ENCODE results near the gene FAM53C. TPM values are rescaled to one million over a fixed set of nuclear protein-coding genes. Genes with fewer than 3 reads are reported as not detected.

FAM53C gene
- total RNA-seq, 1 experiment from 2014 or later, result 50.4 TPM

DNA sequence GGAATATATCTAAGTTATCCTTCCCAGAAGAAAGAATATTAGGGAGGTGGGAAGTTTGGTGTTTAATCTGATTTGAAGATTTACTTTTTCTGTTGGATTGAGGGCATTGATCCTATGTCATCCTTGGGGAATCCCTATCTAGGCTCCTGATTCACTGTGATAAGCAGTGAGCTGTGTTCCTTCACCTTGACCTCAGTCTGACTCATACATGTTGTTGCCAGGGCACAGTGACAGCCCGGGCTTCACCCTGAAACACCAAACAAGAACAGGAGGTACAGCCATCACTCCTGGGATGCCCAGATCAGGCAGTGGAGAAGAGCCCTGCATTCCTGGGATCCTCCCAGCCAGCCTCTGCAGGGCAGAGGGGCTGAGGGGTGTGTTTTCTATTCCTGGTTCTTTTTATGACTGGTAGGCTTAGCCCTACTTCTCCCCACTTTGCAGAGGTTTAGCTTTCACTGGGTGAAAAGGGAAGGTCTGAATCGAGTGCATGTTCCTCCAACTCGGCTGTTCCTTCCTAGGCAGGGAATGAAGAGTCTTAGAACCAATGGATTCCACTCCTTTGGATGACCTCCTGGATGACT is 3.1 kb upstream of the FAM53C start:
- Histone ChIP-seq H3K36me3 (ENCODE audit: control insufficient read depth, insufficient read depth, low read length) (peaks cover 2% of the 10 kb centered on the region; the same call in 1 of the 2 replicates), H3K9me3 (ENCODE audit: control insufficient read depth, insufficient read depth, low read depth, low read length) (no peaks in the 10 kb centered on the region), H3K4me3 (ENCODE audit: low read depth in 2 of 2, low read length in 2 of 2) (no peak overlapping the region), H3K27me3 (ENCODE audit: control insufficient read depth, insufficient read depth, low read length) (no peaks in the 10 kb centered on the region), H3K27ac (ENCODE audit: low read length) (no peak overlapping the region), H3K4me1 (ENCODE audit: control insufficient read depth, insufficient read depth, low read length) (peaks cover 24% of the 10 kb centered on the region)
- in situ Hi-C loops (cut with HindIII; ENCODE audit: low pct_unique_long_range_greater_than_20kb, low sequenced_read_pairs) (no loop called here), intact Hi-C loops (cut with micrococcal nuclease; ENCODE audit: unreplicated experiment) (no loop called here)
- CTCF ChIA-PET, result interaction anchor here (1.6 kb wide), 1 partner anchor 17 kb away, joined by 7 read pairs; the partner anchor contains the start of gene KDM3B
- TF ChIP-seq CTCF (IDR thresholded peaks at IDR 0.05), result no peak
- no peak for TF ChIP-seq TCF7L2 (IDR thresholded peaks at IDR 0.05; ENCODE audit: low read depth, low read length)
- no peak for TF ChIP-seq SIN3A (IDR thresholded peaks at IDR 0.05; ENCODE audit: borderline replicate concordance, insufficient read depth, low read depth, low read length)
- TF ChIP-seq POLR2AphosphoS5 (IDR thresholded peaks at IDR 0.05; ENCODE audit: low read depth, low read length), result no peak
- TF ChIP-seq, protein P1, sequence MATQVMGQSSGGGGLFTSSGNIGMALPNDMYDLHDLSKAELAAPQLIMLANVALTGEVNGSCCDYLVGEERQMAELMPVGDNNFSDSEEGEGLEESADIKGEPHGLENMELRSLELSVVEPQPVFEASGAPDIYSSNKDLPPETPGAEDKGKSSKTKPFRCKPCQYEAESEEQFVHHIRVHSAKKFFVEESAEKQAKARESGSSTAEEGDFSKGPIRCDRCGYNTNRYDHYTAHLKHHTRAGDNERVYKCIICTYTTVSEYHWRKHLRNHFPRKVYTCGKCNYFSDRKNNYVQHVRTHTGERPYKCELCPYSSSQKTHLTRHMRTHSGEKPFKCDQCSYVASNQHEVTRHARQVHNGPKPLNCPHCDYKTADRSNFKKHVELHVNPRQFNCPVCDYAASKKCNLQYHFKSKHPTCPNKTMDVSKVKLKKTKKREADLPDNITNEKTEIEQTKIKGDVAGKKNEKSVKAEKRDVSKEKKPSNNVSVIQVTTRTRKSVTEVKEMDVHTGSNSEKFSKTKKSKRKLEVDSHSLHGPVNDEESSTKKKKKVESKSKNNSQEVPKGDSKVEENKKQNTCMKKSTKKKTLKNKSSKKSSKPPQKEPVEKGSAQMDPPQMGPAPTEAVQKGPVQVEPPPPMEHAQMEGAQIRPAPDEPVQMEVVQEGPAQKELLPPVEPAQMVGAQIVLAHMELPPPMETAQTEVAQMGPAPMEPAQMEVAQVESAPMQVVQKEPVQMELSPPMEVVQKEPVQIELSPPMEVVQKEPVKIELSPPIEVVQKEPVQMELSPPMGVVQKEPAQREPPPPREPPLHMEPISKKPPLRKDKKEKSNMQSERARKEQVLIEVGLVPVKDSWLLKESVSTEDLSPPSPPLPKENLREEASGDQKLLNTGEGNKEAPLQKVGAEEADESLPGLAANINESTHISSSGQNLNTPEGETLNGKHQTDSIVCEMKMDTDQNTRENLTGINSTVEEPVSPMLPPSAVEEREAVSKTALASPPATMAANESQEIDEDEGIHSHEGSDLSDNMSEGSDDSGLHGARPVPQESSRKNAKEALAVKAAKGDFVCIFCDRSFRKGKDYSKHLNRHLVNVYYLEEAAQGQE (IDR thresholded peaks at IDR 0.05; ENCODE audit: insufficient read depth in 1 of 2, low read depth in 2 of 2, low read length in 1 of 2), result no peak
- POLR2A ChIA-PET, result interaction anchor here (0.6 kb wide), 1 partner anchor 981 kb away, joined by 3 read pairs; no protein-coding TSS in a partner anchor
- no TSS peak for BruUV-seq (replicated peaks)
- ATAC-seq (no peak), DNase-seq (ENCODE audit: low read depth, low spot score) (no peak)

GRCh38 chr5:138336952-138337684 is 948 bp upstream of the FAM53C start:
- CTCF ChIA-PET, result interaction anchor here (0.6 to 1.9 kb wide), 2 partner anchors 15 to 45 kb away, joined by 4 to 9 read pairs; partner anchors contain the start of gene KDM3B
- Histone ChIP-seq H3K9me3 (ENCODE audit: control insufficient read depth, insufficient read depth, low read depth, low read length) (no peaks in the 10 kb centered on the region), H3K27me3 (ENCODE audit: control insufficient read depth, insufficient read depth, low read length) (no peaks in the 10 kb centered on the region), H3K4me1 (ENCODE audit: control insufficient read depth, insufficient read depth, low read length) (peaks cover 23% of the 10 kb centered on the region), H3K4me3 (ENCODE audit: low read depth in 2 of 2, low read length in 2 of 2) (peak overlapping the region; percentile 88 to 92), H3K36me3 (ENCODE audit: control insufficient read depth, insufficient read depth, low read length) (peaks cover 9% of the 10 kb centered on the region; the same call in 1 of the 2 replicates), H3K27ac (ENCODE audit: low read length) (peak overlapping the region; percentile 98)
- DNase-seq (ENCODE audit: low read depth, low spot score), result peak; percentile 90
- intact Hi-C loops (cut with micrococcal nuclease; ENCODE audit: unreplicated experiment) (no loop called here), in situ Hi-C loops (cut with HindIII; ENCODE audit: low pct_unique_long_range_greater_than_20kb, low sequenced_read_pairs) (no loop called here)
- POLR2A ChIA-PET, result interaction anchor here (0.6 to 1.0 kb wide), 2 partner anchors 12 to 122 kb away, joined by 6 read pairs; no protein-coding TSS in a partner anchor
- TF ChIP-seq SIN3A (IDR thresholded peaks at IDR 0.05; ENCODE audit: borderline replicate concordance, insufficient read depth, low read depth, low read length), result no peak
- TF ChIP-seq POLR2AphosphoS5 (IDR thresholded peaks at IDR 0.05; ENCODE audit: low read depth, low read length), result no peak
- TF ChIP-seq, protein P1 (IDR thresholded peaks at IDR 0.05; ENCODE audit: insufficient read depth in 1 of 2, low read depth in 2 of 2, low read length in 1 of 2), result no peak
- TF ChIP-seq CTCF (IDR thresholded peaks at IDR 0.05), result no peak
- no peak for TF ChIP-seq TCF7L2 (IDR thresholded peaks at IDR 0.05; ENCODE audit: low read depth, low read length)
- ATAC-seq, result peak; percentile 64
- BruUV-seq (replicated peaks), result TSS peak; percentile 99

Data from Panc1 (cell line).